ENCODE measurements around the gene ADRA2B.

DNA sequence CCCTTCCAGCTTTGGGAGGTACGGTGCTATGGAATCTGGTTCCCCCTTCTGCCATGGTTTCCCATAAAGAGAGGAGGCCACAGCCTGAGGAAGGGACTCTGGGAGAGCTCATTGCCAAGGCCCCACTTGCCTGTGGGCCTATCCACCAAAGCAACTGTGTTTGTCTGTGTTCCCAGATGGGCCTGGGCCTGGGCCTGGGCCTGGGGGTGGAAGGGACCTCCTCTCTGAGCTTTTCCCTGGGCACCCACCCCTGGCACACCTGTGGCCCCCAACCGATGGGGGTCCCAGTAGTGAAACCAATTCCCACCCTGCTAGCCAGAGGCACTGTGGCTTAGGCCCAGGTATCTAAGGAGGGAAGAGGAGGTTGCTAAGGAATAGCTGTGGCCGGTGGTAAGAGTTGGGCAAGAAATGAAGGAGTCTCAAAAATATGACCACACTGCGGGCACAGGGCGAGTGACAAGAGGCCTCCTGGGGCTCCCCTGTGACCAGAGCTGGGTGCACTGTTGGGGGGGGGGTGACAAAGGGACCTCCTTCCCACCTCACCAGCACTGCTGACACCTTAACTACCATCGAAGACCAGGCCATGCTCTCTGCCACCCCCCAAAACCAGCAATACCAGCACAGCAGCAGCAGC is 33.8 kb upstream of the ADRA2B start:
- no peak for TF ChIP-seq CTCF (IDR thresholded peaks at IDR 0.05)
- TF ChIP-seq EZH2 (IDR thresholded peaks at IDR 0.05; ENCODE audit: borderline replicate concordance, insufficient read depth, low read depth, low read length, poor library complexity, severe bottlenecking): no peak
